22Rv1 (cell line): Measurements from ENCODE around the gene KCNT2.
A peak's percentile ranks its signal among the peaks of the same experiment; 100 is the strongest.

Experiments
- H3K27ac ChIP-seq: fragments of 450-650 bp; 2 replicates; pipeline ENCODE4 v1.5.1; 2017
- ZFX ChIP-seq: fragments of 450-650 bp; IDR thresholded peaks from 2 replicates; pipeline ENCODE4 v1.6.1; 2017; ENCODE audit warnings: antibody characterized with exemption, borderline replicate concordance
- TF ChIP-seq, protein P1 (sequence below): fragments of 450-650 bp; IDR thresholded peaks from 2 replicates; pipeline ENCODE4 v1.5.1; 2017; ENCODE audit warnings: mild to moderate bottlenecking

The KCNT2 gene

DNA sequence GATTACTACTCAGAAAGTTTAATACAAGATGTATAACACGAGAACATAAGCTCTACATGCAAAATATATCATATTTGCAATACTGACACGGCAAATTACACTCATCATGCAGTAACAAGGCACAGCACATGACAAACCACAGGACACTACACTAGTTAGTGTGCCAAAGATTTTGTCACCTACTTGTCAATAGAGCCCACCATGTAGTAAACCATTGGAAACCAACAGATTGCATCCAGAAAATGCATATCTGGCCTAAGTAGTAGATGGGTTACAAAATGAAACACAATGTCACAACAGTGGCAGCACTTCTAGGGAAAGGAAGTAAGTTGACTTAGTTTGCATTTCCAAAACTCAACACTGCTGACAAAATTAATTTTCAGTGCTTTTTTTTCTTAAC is 288.9 kb downstream of the KCNT2 start:
- no peak overlapping the region for H3K27ac ChIP-seq
- TF ChIP-seq, protein P1, sequence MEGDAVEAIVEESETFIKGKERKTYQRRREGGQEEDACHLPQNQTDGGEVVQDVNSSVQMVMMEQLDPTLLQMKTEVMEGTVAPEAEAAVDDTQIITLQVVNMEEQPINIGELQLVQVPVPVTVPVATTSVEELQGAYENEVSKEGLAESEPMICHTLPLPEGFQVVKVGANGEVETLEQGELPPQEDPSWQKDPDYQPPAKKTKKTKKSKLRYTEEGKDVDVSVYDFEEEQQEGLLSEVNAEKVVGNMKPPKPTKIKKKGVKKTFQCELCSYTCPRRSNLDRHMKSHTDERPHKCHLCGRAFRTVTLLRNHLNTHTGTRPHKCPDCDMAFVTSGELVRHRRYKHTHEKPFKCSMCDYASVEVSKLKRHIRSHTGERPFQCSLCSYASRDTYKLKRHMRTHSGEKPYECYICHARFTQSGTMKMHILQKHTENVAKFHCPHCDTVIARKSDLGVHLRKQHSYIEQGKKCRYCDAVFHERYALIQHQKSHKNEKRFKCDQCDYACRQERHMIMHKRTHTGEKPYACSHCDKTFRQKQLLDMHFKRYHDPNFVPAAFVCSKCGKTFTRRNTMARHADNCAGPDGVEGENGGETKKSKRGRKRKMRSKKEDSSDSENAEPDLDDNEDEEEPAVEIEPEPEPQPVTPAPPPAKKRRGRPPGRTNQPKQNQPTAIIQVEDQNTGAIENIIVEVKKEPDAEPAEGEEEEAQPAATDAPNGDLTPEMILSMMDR, result no peak
- no peak for TF ChIP-seq ZFX

DNA sequence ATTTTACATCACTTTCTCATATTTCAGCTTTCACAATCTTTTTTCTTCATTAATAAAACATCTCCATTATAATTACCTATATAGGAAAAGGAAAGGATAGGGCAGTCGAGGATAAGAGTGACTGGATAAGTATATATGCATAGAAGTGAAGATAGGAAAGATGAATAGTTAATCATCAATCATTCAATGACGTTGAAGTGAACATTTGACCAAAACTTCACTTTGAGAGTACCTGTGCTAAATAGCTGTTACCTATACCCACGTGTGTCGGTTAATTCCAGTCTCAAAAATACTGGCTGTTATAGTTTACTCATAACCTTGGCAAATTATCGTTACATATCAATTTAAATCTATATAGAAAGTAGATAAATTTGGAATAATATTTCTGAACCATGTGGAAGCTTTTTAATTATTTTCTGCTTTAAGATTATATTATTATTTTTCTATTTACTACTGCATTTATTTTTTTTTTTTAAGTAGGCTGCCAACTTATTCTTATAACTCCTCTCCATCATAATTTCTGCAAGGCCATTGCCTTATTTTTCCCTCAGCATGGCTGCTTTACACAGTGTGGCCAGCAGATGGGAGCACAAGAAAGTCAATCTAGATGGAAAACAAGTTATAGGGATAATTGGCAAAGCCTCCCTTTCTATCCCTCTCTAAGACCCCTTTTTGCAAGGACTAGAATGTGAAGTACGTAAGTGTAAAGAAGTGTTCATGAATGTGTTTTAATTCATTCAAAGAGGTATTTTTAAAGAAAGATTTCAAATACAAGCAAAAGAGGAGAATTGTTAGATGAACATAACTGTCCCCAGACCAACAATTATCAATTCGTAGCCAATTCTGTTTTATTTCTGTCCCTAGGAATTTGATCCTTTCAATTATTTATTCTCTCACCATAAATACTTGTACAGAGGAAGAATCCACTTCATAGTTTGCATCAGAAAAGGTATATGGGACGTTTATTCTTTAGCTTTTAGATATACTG is 290.4 kb downstream of the KCNT2 start:
- no peak overlapping the region for H3K27ac ChIP-seq
- TF ChIP-seq, protein P1, result peak; percentile 85
- TF ChIP-seq ZFX, result no peak

DNA sequence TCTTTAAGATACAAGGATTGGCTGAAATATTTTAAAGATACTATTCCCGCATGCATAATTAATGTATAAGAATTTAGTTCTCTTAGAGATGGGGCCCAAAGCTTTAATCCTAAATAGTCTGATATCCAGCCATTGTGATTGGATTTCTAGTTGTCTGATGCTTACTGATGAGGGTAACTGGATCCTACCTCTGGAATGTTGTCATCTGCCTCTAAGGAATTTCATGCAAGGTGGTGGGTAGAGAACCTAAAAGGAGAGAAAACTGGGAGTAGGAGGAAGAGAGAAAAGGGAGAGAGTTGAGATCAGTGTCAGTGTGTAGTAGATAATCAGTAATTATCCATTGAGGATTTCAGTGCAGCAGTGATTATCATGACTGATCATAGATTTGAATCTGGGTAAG is 295.5 kb downstream of the KCNT2 start:
- no peak overlapping the region for H3K27ac ChIP-seq
- TF ChIP-seq, protein P1, result no peak
- TF ChIP-seq ZFX, result no peak

DNA sequence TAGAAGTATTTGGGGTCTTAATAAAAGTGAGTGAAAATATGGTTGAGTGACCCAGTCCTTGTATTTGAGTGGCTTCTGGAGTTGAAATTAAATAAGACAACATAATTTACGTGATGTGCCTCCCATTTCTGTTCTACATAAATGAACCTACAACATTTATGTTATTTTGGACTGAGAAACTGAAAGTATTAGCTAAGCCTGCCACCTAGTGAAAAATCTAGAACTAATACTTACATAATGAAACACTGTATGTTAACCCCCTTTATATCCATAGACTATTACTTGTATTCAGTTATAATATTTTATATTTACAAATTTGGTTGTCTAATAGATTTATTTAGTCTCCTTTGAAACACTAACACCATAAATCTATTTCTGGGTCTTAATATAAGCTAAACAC is 298.9 kb downstream of the KCNT2 start:
- H3K27ac ChIP-seq, result no peak overlapping the region
- TF ChIP-seq, protein P1, result peak; percentile 76
- no peak for TF ChIP-seq ZFX

DNA sequence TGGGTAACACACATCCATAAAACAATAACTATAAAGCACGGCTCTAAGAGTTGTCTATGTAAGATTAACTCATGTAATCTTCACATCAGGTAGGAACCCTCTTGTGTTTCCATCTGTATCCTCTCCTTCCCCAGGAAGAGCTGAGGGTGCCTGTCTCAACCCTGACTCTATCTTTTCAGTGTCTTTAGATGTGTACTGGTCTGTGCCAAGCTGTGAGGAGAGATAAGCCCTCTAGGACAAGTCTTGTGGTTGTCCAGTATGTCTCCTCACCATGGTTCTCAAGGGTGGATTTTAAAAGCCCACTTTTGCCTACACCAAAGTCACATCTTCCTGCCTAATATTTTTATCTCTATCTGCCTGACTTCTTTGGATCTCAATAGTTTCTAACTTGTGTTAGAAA is 300.1 kb downstream of the KCNT2 start:
- TF ChIP-seq ZFX, result no peak
- TF ChIP-seq, protein P1, result no peak

DNA sequence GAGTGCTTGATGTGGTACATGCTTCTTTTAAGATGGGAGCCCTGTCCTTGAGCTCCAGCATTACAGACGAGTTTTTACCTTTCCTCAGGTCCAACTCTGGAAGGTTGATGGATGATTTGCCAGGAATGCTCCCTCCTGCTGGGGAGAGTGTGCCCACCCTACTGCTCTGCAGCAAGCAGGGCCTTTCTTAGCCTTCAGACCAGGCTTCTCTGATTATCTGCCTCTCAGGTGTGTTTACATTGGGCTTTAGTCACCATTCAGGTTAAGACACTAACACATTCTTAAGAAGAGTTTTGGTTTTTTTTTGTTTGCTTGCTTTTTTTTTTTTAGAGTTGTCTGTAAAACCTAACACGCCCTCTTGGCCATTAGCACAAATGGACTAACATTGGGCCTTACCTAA is 301.8 kb downstream of the KCNT2 start:
- no peak overlapping the region for H3K27ac ChIP-seq
- TF ChIP-seq, protein P1, result no peak
- no peak for TF ChIP-seq ZFX

More for the DNA sequence above, 300.1 kb downstream of the KCNT2 start:
- no peak overlapping the region for H3K27ac ChIP-seq

DNA sequence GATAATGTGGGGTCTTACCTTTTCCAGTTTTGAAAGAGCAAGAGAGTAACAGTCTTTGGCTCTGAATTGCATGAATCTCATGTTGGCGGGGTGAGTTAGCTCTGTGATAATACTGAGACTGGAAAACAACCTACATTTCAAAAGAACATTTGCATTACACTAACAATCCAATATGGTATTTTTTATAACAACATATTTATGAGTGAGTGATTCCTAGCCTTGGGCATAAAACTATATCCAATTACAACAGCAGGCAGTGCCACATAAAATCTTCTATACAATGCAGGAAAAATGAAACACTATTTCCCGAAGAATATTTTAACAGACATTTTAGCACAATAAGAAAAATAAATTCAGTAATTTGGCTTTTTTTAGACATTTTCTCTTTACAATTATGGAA is 303.0 kb downstream of the KCNT2 start:
- TF ChIP-seq, protein P1, result no peak
- TF ChIP-seq ZFX, result no peak
- H3K27ac ChIP-seq, result no peak overlapping the region
